ENCODE measurements around the gene NAT10. TPM values are rescaled to one million over a fixed set of nuclear protein-coding genes. Genes with fewer than 3 reads are reported as not detected.

NAT10 gene
- total and polyA plus RNA-seq, 4 donors: 24.2 to 41.1 (median 27.7) TPM

GRCh38 chr11:34155757-34156062, 50.3 kb downstream of the NAT10 start:
- H3K4me3 ChIP-seq: no peak overlapping the region
- no peak overlapping the region for H3K27ac ChIP-seq (ENCODE audit: low read depth in 1 of 2, low read length in 1 of 2)
- no peak overlapping the region for H3K9ac ChIP-seq (ENCODE audit: insufficient read depth in 1 of 2, low read length in 2 of 2)
- 59 to 79% methylated on average over 2 of the region's 2 CpGs for WGBS, 2 donors
- ATAC-seq (ENCODE audit: insufficient read depth, low FRiP score) (no peak), DNase-seq (no peak)
- H3K27me3 ChIP-seq (ENCODE audit: control insufficient read depth in 3 of 3, insufficient read depth in 3 of 3, low read length in 2 of 3): no peaks in the 10 kb centered on the region
- no peaks in the 10 kb centered on the region for H3K9me3 ChIP-seq (ENCODE audit: control insufficient read depth in 4 of 4, insufficient read depth in 3 of 4, low read length in 3 of 4)
- no peak for TF ChIP-seq CTCF (IDR thresholded peaks at IDR 0.05; ENCODE audit: control extremely low read depth, extremely low read depth)
- H3K4me1 ChIP-seq (ENCODE audit: control insufficient read depth in 5 of 5, insufficient read depth in 5 of 5, low read length in 5 of 5): peaks cover 0 to 11% (median 6%) of the 10 kb centered on the region in 5 donors
- peaks cover 1 to 11% (median 4%) of the 10 kb centered on the region in 4 donors for H3K36me3 ChIP-seq (ENCODE audit: control insufficient read depth in 4 of 4, insufficient read depth in 4 of 4, low read length in 4 of 4)

GRCh38 chr11:34157163-34157562, 51.7 kb downstream of the NAT10 start:
- no peak for TF ChIP-seq CTCF (IDR thresholded peaks at IDR 0.05; ENCODE audit: control extremely low read depth, extremely low read depth)
- WGBS, 2 donors: 86 to 91% methylated on average over 9 of the region's 9 CpGs

GRCh38 chr11:34158661-34159060, 53.2 kb downstream of the NAT10 start:
- H3K27ac ChIP-seq (ENCODE audit: low read depth in 1 of 2, low read length in 1 of 2): no peak overlapping the region
- 45 to 63% methylated on average over 6 of the region's 6 CpGs for WGBS, 2 donors
- ATAC-seq (ENCODE audit: insufficient read depth, low FRiP score) (no peak), DNase-seq (no peak)
- no peaks in the 10 kb centered on the region for H3K9me3 ChIP-seq (ENCODE audit: control insufficient read depth in 4 of 4, insufficient read depth in 3 of 4, low read length in 3 of 4)
- TF ChIP-seq CTCF (IDR thresholded peaks at IDR 0.05; ENCODE audit: control extremely low read depth, extremely low read depth): no peak
- H3K27me3 ChIP-seq (ENCODE audit: control insufficient read depth in 3 of 3, insufficient read depth in 3 of 3, low read length in 2 of 3): no peaks in the 10 kb centered on the region
- peaks cover 0 to 3% (median 1%) of the 10 kb centered on the region in 4 donors for H3K36me3 ChIP-seq (ENCODE audit: control insufficient read depth in 4 of 4, insufficient read depth in 4 of 4, low read length in 4 of 4)
- H3K9ac ChIP-seq (ENCODE audit: insufficient read depth in 1 of 2, low read length in 2 of 2): no peak overlapping the region
- no peak overlapping the region for H3K4me3 ChIP-seq
- peaks cover 0 to 11% (median 3%) of the 10 kb centered on the region in 5 donors for H3K4me1 ChIP-seq (ENCODE audit: control insufficient read depth in 5 of 5, insufficient read depth in 5 of 5, low read length in 5 of 5)

More at GRCh38 chr11:34157163-34157562, 51.7 kb downstream of the NAT10 start:
- H3K27me3 ChIP-seq (ENCODE audit: control insufficient read depth in 3 of 3, insufficient read depth in 3 of 3, low read length in 2 of 3): no peaks in the 10 kb centered on the region
- H3K4me3 ChIP-seq: no peak overlapping the region
- no peak overlapping the region for H3K27ac ChIP-seq (ENCODE audit: low read depth in 1 of 2, low read length in 1 of 2)
- peaks cover 0 to 11% (median 6%) of the 10 kb centered on the region in 5 donors for H3K4me1 ChIP-seq (ENCODE audit: control insufficient read depth in 5 of 5, insufficient read depth in 5 of 5, low read length in 5 of 5)
- DNase-seq: no peak
- no peak for ATAC-seq (ENCODE audit: insufficient read depth, low FRiP score)
- H3K9ac ChIP-seq (ENCODE audit: insufficient read depth in 1 of 2, low read length in 2 of 2): no peak overlapping the region
- H3K9me3 ChIP-seq (ENCODE audit: control insufficient read depth in 4 of 4, insufficient read depth in 3 of 4, low read length in 3 of 4): no peaks in the 10 kb centered on the region
- peaks cover 0 to 4% (median 3%) of the 10 kb centered on the region in 4 donors for H3K36me3 ChIP-seq (ENCODE audit: control insufficient read depth in 4 of 4, insufficient read depth in 4 of 4, low read length in 4 of 4)
